Muscle of arm (tissue), 12 donors: Measurements from ENCODE around the gene CALY. TPM values are rescaled to one million over a fixed set of nuclear protein-coding genes. Genes with fewer than 3 reads are reported as not detected.
"Not testable (repeated sequence)": the region's sequence is repeated elsewhere in the genome, so short reads cannot be mapped to it uniquely, and the experiment has no call there.

ENCODE experiments used
- DNase-seq: peaks from one replicate; pipeline ENCODE4 v3.0.0-alpha.2; 2013
- polyA plus RNA-seq, 12 donors: library from polyadenylated mRNA; unstranded; fragments of 120-200 nt; gene quantifications; one replicate each; pipeline ENCODE4 v1.2.1, GENCODE V29; 2013; ENCODE audit not compliant: insufficient read length in 12 of 12

CALY gene
- polyA plus RNA-seq, 12 donors, result 0.41 TPM; not detected in 11

DNA sequence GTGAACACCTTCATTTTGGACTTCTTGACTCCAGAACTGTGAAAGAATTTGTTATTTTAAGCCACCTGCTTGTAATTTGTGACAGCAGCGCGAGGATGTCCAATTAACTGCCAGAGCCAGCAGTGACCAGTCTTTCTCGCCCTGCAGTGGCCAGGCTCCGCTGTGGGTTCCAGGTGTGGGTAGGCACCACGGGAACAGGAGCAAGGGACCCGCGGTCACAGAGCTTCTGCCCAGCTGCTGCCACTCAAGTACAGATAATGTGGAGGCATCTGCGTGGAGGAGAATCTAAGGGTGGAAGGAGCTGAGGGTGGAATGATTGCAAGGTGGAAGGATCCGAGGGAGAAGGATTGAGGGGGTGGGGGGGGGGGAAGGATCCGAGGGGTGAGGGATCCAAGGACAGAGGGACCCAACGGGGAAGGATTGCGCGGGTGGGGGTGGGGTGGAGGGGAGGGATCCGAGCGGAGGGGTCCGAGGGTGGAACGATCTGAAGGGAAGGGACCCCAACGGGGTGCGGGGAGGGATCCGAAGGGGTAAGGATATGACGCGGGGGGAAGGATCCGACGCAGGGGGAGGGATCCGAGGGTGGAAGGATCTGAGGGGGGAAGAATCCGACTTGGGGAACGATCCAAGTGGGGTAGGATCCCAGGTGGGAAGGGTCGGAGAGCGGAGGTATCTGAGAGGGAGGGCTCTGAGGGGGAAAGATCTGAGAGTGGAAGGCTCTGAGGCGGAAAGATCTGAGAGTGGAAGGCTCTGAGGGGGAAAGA is 3.6 kb downstream of the CALY start:
- no peak for DNase-seq

DNA sequence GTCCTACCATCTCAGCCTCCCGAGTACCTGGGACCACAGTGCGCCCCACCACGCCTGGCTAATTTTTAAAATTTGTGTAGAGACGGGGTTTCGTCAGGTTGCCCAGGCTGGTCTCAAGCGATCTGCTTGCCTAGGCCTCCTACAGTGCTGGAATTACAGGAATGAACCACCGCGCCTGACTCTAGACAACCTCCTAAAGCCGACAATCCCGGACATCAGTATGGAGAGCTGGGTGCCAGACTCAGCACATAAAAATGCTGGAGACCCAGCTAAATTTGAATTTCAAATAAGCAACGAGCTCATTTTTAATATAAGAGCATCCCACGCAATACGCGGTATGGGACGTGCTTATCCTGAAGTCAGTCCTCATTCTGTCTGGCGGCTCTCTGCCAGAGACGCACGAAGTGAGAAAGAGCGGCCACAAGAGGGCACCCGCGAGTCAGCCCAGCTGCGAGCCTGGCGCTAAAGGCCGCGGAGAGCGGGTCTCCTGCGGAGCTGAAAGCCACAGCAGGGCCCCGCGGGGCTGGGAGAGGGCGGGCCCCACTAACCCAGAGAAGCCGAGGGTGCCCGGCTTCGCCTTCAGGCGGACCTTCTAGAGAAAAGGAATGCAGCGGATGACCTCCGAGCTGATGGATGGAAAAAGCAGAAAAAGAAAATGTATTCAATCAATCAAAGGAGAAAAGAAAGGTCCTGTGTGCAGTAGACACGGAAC is 7.0 kb downstream of the CALY start:
- peak; percentile 89 for DNase-seq

DNA sequence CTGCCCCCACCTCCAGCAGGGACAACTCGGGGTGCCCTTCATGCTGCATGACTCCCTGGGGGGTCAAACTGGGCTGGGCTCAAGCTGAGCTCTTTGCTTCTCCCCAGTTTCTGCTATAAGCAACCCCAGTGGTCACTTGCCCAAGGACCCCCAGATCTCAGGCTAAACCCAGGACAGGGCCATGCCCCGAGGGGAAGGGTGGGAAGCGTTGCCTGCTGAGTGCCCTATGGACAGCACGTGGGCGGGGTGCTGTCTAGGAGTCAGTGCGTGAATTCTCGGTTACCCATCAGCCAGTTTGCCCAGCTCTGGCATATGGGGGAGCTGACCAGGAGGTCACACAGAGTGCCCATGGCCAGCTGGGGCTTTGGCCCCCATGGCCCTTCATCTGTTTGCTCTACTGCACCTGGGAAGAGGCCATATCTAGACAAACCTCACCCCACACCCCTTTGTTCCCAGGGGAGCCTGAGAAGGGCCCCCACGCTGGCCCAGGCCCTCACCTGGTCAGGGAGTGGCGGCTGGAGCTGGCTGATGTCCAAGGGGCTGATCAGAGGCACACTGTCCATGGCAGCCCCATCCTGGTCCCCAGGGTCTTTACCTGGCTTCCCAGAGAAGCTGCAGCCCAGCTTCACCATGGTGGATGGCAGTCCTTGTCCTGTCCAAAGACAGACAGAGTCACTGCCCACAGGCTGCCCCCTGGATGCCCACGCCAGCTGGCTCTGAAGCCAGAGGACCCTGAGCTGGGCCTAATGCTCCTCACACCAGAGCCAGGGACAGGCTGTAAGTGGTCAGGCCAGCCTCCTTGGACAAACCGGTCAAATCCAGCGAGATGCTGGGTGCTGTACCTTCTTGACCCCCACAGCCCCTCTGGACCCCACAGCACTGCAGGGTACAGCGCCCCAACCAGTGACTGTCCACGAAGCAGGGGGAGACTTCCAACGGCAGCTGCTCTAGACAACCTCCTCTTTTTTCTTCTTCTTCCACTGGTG is 8.0 kb downstream of the CALY start:
- DNase-seq, result no peak

DNA sequence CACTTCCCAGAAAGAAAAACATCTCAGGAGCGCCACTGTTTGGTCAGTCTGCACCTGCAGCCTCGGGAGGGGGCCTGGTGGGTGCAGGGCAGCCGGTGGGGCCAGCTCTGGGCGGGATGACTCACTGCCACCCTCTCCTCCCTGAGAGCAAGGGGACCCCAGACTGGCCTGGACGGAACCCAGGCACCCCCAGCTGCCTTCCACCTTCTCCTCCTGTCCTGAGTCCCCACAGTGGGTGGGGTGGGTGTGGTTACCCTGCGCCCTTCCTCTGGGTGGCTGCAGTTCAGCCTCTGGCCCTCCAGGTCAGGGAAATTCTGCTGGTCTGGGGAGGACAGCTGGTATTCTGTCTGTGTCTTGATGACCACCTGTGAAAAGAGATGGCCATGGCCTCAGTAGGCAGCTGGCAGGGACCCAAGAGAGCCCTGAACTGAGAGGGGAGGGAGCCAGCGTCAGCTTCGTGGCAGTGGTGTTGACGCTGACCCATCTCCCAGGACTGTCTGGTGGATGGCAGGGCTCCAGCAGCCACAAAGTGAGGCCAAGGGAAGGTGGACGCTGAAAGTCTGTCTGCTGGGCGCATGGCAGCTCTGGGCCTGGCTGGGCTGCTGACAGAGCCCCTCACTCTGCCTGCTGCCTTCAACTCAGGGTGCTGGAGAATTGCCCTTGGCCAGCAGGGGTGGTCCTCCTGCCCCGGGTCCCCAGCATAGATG is 8.9 kb downstream of the CALY start:
- no peak for DNase-seq

DNA sequence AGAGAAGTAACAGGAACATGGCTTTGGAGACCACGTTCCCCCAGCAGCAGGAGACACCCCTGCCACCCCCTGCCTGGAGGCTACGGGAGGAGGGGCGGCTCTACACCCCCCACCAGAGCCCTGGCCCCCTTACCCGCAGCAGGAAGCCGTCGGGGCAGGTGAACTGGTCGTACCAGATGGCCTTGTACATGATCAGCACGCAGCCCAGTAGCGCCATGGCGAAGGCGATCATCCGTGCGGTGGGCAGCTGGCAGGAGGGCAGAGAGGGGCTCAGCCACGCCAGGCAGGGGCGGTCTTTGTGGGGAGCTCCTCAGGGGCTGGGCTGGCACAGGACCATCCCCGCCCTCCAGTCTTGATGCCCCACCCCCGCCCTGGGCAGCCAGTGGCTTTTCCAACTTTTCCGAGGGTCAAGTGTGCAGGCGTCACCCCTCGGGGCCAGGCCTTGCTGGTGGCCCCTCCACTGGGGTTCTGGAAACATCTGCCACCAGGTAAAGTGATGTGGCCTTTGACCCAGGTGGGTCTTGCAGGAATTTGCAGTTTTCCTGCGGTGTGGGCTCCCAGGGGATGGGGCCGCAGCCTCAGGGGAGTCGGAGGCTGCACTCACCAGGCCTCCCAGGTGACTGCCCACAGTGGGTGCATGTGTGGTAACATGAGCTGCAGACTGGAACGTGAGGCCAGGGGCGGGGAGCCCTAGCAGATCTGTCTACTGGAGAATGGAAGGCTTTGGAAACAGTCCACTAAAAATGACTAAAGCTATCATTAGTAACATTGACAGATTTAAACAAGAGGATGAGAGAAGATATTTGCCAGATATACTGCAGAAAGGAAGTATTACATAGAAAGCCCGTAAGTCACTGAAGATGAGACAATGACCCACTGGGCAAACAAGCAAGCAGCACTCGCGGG is 9.7 kb downstream of the CALY start:
- no peak for DNase-seq

DNA sequence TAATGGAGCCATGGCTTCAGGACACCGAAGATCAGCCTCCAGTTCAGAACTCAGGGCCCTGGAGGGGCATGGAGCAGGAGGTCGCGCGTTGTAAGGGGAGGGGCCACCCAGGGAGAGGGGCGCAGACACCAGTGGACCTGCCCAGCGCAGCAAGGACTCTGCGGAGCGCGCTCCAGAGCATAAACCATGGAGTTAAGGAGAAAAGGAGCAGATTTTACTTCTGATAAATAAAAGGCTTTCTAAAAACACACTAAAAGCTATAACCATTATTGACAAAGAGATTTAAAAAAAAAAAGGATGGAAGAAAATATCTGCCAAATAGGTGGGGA is 10.5 kb downstream of the CALY start:
- no peak for DNase-seq

DNA sequence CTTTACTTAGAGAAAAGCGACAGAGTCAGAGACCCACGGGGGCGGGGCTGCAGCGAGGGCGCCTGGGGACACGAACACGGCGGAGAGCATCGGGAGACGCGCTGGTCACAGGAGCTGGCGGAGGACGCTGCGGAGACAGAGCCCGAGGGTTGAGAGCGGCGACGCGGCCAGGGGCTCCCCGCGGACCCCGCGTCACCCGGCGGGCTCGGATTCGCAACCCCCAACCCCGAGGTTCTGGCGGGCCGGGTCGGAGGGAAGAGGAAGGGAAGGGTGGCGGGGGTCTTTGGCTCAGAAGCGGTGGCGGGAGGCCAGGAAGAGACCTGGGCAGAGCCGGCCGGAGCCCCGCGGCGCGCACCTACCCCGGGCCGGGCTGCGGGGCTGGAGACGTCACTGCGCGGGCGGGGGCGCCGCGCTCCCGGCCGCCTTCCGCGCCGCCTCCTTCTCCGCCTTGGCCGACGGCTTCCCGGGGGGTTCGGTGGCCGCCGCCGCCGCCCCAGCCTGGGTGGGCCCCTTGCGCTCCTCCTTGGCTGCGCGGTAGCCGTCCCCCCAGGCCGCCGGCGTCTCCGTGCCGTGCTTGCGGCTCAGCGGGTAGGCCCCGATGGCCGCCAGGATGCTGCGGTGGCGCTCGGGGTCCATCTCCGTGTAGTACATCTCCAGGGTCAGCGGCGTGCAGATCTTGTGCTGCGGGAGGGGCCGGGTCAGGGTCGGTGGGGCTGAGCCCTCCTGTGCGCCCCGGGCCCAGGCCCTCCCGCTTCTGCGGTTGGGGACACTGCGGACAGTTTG is 11.1 kb downstream of the CALY start:
- no peak for DNase-seq

DNA sequence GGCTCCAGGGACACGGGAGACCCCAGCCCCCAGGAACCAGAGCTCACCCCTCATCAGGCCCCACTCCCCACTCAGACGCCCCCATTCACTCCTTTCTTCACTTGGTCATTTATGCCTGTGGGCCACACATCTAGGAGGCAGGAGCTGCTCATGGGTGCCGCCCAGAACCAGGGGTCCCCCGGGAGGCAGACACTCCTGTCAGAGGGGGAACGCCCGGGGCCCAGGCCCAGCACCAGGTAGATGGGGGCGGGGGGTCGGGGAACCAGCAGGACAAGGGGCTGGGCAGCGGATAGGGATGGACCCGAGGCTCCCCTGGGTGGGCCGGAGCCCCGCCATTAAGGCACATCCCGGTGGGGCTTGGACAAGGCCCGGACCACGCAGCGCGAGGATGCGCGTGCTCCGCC is 11.8 kb downstream of the CALY start:
- no peak for DNase-seq

DNA sequence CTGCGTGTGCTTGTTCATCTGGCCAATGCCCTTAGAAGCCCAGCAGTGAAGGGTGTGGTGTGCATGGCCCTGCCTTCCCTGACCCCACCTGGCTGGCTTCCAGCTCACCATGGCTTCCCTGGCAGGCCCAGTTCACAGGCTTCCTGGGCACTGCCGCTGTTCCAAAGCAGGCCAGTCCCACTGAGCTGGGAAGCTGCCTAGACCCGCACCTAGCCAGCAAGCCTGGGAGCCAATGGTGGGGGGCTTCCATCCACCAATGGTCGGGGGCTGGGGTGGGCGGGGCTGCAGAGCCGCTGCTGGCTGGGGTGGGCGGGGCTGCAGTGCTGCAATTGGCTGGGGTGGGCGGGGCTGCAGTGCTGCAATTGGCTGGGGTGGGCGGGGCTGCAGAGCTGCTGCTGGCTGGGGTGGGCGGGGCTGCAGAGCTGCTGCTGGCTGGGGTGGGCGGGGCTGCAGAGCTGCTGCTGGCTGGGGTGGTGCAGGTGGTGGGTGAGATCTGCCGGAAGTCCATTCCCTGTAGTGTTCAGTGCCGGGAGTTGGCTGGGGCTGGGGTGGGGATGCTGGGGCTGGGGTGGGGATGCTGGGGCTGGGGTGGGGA is 12.4 kb downstream of the CALY start:
- DNase-seq, result no peak

DNA sequence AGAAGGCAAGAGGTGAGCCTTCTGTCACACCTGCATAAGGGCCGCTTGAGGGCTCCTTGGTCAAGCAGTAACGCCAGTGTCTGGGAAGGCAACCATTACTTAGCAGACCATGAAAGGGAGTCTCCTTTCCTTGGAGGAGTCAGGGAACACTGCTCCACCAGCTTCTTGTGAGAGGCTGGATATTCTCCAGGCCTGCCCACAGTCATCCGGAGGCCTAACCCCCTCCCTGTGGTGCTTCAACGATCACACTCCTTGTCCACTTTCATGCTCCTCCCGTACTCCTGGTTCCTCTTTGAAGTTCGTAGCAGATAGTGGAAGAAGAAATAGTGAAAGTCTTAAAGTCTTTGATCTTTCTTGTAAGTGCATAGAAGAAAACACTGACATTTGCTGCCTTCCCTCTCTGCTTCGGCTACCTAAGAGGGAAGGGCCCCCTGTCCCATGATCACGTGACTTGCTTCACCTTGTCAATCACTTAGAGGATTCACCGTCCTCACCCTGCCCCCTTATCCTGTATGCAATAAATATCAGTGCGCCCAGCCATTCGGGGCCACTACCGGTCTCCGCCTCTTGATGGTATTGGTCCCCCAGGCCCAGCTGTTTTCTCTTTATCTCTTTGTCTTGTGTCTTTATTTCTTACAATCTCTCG is 14.5 kb downstream of the CALY start:
- DNase-seq, result not testable (repeated sequence)

DNA sequence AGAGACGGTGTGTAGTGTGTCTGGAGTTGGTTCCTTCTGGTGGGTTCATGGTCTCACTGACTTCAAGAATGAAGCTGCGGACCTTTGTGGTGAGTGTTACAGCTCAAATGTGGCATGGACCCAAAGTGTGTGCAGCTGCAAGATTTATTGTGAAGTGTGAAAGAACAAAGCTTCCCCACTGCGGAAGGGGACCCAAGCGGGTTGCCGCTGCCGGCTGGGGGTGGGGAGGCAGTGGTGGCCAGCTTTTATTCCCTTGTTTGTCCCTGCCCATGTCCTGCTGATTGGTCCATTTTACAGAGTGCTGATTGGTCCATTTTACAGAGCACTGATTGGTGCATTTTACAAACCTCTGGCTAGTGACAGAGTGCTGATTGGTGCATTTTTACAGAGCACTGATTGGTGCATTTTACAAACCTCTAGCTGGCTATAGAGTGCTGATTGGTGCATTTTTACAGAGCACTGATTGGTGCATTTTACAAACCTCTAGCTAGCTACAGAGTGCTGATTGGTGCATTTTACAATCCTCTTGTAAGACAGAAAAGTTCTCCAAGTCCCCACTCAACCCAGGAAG is 15.8 kb downstream of the CALY start:
- DNase-seq, result not testable (repeated sequence)

DNA sequence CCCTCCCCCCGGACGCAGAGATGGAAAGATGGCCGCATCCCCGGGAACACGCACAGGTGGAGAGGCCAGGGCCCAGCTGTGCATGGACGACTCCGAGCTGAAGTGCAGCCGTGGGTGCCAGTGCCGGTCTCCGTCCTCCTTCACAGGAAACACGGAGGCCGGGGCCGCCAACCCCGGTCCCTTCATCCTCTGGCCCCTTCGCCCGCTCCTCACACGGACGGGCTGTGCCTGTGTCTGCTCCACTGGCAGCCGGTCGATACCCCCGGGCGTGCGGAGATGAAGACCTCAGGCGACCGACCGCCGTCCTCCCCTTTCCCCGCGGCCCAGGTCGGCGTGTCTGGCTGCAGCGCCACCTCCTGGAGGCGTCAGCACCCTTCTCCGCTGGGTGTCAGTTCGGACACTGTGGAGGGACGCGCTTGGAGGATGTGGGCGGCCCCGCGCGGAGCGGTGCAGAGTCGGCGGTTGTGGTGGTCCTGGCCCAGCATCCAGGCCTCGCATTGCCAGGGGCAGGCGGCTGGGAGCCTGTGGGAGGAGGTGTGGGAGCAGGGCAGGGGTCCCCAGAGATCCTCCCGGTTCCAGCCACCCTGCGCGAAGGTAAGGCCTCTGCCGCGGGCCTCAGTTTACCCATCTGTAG is 18.1 kb downstream of the CALY start:
- DNase-seq, result no peak

DNA sequence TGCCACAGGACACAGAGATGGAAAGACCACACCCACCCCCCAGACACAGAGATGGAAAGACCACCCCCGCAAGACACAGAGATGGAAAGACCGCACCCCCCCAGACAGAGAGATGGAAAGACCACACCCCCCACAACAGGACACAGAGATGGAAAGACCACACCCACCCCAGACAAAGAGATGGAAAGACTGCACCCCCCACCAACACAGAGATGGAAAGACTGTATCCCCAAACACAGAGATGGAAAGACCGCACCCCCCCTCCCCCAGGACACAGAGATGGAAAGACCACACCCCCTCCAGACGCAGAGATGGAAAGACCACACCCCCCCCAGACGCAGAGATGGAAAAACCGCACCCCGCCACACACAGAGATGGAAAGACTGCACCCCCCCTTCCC is 20.0 kb downstream of the CALY start:
- DNase-seq, result no peak

DNA sequence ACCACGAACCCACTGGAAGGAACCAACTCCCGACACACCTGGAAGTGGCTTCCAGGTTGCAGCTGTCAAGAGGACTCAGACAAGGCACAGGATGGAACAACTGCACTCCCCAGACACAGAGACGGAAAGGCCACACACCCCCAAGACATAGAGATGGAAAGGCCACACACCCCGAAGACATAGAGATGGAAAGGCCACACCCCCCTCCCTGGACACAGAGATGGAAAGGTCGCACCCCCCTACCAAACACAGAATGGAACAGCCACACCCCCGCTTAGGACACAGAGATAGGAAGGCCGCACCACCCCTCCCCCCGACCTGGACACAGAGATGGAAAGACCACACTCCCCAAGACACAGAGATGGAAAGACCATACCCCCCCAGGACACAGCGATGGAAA is 20.4 kb downstream of the CALY start:
- DNase-seq, result no peak

DNA sequence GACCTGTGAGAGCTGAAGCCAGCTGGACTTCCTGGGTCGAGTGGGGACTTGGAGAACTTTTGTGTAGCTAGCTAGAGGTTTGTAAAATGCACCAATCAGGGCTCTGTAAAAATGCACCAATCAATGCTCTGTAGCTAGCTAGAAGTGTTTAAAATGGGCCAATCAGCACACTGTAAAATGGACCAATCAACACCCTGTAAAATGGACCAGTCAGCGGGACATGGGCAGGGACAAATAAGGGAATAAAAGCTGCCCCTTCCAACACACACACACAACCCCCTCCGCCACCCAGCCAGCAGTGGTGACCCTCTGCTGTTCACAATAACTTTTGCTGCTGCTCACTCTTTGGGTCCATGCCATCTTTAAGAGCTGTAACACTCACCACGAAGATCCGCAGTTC is 20.8 kb downstream of the CALY start:
- DNase-seq, result no peak

DNA sequence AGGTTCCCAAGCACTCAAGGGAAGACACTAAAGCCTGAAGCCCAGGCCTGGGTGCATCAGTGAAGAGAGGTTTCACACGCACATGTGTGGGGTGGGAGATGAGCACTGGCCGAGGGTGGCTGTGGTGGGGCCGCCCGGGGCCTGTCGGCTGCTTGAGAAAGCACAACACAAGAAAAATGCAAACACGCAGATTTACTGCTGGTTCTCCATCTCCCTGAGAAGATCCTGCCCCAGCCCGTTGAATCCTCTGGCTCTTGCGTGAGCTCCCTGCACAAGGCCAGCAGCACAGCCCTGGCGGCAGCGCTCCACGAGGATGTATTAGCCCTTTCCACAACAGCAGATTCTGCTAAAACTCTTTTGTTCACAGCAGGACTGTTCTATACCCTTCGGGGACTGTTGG is 21.8 kb downstream of the CALY start:
- no peak for DNase-seq

DNA sequence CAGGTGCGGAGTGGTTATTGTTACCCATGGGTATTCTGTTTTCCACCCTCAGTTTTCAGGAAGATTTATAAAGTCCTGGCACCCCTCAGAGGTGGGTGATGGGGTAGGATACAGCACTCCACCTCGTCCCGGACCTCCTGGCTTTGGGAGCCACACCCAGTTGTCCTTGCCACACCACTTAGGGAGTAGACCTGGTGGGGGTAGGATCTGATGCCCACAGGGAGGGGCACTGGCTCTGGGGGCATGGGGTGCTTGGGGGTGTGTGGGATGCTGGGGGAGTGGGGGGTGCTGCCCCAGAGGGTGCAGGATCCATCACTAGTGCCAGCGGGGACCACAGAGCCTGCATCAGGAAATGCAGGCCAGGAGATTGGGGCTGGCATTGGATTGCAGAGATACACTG is 23.5 kb downstream of the CALY start:
- no peak for DNase-seq

DNA sequence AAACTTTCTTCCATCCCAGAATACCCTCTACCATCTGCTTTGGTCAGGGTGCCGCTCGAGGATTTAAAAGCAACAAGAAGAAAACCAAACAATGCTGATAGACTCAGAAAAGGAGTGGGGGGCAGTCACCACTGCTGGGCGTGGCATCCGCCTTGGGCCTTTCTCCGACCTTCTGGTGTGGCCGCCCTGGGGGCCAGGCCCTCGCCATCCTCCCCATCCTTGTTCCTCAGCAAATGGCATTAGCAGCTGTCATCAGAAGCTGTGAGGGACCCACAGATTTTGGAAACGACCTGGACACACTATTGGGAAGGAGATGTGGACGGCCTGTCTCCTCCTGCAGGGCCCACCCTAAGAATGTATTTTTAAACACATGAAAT is 23.9 kb downstream of the CALY start:
- DNase-seq, result no peak
